Panc1 (cell line): ENCODE measurements around the gene ECT2L. TPM values are rescaled to one million over a fixed set of nuclear protein-coding genes. Genes with fewer than 3 reads are reported as not detected.

ENCODE experiments used
- ATAC-seq: fragments of 200-7000 bp; cut with Tn5 transposase; 2 replicates; pipeline ENCODE4 v1.9.1; 2020; ENCODE audit warnings: mild to moderate bottlenecking, moderate library complexity
- BruUV-seq: library from RNA; stranded (reverse); fragments of 400-500 nt; replicated peaks from 2 replicates; lab custom pipeline; 2021; lab: Mats Ljungman, UMichigan
- CTCF ChIA-PET: fragments of 300-600 bp; sonication (Branson Sonifier 250); formaldehyde crosslinking; loops from one replicate; lab custom pipeline; 2022; ENCODE audit warnings: antibody characterized with exemption; lab: Charles Lee
- POLR2A ChIA-PET: fragments of 300-600 bp; sonication (Branson Sonifier 250); formaldehyde crosslinking; loops from one replicate; lab custom pipeline; 2022; ENCODE audit warnings: antibody characterized with exemption; lab: Charles Lee
- DNase-seq: peaks from one replicate; pipeline ENCODE4 v3.0.0-alpha.2; 2010; ENCODE audit warnings: low read depth, low spot score
- H3K27ac ChIP-seq: 2 replicates; pipeline ENCODE4 v1.5.1; 2011; ENCODE audit warnings: mild to moderate bottlenecking, low read length, inconsistent platforms
- H3K27me3 ChIP-seq: fragments of 200-500 bp; sonication (Bioruptor generic); 2 replicates; pipeline ENCODE4 v1.6.0; 2014; ENCODE audit warnings: low read length, inconsistent platforms; ENCODE audit not compliant: control insufficient read depth, insufficient read depth
- H3K36me3 ChIP-seq: fragments of 200-500 bp; sonication (Bioruptor generic); 2 replicates; pipeline ENCODE4 v1.5.1; 2014; ENCODE audit warnings: inconsistent platforms, mild to moderate bottlenecking, low read length, moderate library complexity; ENCODE audit not compliant: control insufficient read depth, insufficient read depth
- H3K4me1 ChIP-seq: 2 replicates; pipeline ENCODE4 v1.5.1; 2011; ENCODE audit warnings: inconsistent platforms, mild to moderate bottlenecking, low read length, moderate library complexity; ENCODE audit not compliant: control insufficient read depth, insufficient read depth
- H3K4me3 ChIP-seq, 2 experiments: 2 replicates each; pipeline ENCODE4 v1.5.1; 2011 to 2012; ENCODE audit warnings: low read depth in 2 of 2, low read length in 2 of 2, mild to moderate bottlenecking in 2 of 2, inconsistent platforms in 1 of 2, moderate library complexity in 1 of 2
- H3K9me3 ChIP-seq: fragments of 200-500 bp; sonication (Bioruptor generic); 2 replicates; pipeline ENCODE4 v1.5.1; 2014; ENCODE audit warnings: low read depth, mild to moderate bottlenecking, inconsistent platforms, low read length, moderate library complexity; ENCODE audit not compliant: control insufficient read depth, insufficient read depth
- POLR2AphosphoS5 ChIP-seq: IDR thresholded peaks from 2 replicates; pipeline ENCODE4 v1.6.1; 2012; ENCODE audit warnings: mild to moderate bottlenecking, low read depth, low read length, moderate library complexity
- SIN3A ChIP-seq: IDR thresholded peaks from 2 replicates; pipeline ENCODE4 v1.6.1; 2012; ENCODE audit warnings: low read depth, mild to moderate bottlenecking, low read length, moderate library complexity, borderline replicate concordance; ENCODE audit not compliant: insufficient read depth
- TCF7L2 ChIP-seq: IDR thresholded peaks from 2 replicates; pipeline ENCODE4 v1.6.1; 2011; ENCODE audit warnings: mild to moderate bottlenecking, low read depth, low read length, inconsistent platforms
- in situ Hi-C: cut with HindIII; loops from 2 replicates; pipeline ENCODE4 v1.10.0; 2016; ENCODE audit warnings: low sequenced_read_pairs, low pct_unique_long_range_greater_than_20kb
- intact Hi-C: fragments of 100-400 bp; cut with micrococcal nuclease; formaldehyde crosslinking; loops from one replicate; pipeline ENCODE4 v1.10.0; 2022; ENCODE audit not compliant: unreplicated experiment
- total RNA-seq: library from RNA; stranded (reverse); gene quantifications from one replicate; pipeline ENCODE4 v1.2.1, GENCODE V29; 2021; ENCODE audit not compliant: unreplicated experiment
- TF ChIP-seq, protein P1 (sequence below), 2 experiments: IDR thresholded peaks; 2 replicates each; pipeline ENCODE4 v1.6.1; 2011 to 2012; ENCODE audit warnings: low read depth in 2 of 2, control low read depth in 1 of 2, low read length in 1 of 2, mild to moderate bottlenecking in 1 of 2, moderate library complexity in 1 of 2; ENCODE audit not compliant: insufficient read depth in 1 of 2
- TF ChIP-seq, protein P2 (sequence below): fragments of 450-650 bp; IDR thresholded peaks from 2 replicates; pipeline ENCODE4 v1.5.1; 2017; ENCODE audit warnings: mild to moderate bottlenecking

Gene ECT2L
- total RNA-seq, 1 experiment from 2014 or later, result not detected

- TF ChIP-seq, protein P1, sequence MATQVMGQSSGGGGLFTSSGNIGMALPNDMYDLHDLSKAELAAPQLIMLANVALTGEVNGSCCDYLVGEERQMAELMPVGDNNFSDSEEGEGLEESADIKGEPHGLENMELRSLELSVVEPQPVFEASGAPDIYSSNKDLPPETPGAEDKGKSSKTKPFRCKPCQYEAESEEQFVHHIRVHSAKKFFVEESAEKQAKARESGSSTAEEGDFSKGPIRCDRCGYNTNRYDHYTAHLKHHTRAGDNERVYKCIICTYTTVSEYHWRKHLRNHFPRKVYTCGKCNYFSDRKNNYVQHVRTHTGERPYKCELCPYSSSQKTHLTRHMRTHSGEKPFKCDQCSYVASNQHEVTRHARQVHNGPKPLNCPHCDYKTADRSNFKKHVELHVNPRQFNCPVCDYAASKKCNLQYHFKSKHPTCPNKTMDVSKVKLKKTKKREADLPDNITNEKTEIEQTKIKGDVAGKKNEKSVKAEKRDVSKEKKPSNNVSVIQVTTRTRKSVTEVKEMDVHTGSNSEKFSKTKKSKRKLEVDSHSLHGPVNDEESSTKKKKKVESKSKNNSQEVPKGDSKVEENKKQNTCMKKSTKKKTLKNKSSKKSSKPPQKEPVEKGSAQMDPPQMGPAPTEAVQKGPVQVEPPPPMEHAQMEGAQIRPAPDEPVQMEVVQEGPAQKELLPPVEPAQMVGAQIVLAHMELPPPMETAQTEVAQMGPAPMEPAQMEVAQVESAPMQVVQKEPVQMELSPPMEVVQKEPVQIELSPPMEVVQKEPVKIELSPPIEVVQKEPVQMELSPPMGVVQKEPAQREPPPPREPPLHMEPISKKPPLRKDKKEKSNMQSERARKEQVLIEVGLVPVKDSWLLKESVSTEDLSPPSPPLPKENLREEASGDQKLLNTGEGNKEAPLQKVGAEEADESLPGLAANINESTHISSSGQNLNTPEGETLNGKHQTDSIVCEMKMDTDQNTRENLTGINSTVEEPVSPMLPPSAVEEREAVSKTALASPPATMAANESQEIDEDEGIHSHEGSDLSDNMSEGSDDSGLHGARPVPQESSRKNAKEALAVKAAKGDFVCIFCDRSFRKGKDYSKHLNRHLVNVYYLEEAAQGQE (IDR thresholded peaks at IDR 0.05; ENCODE audit: insufficient read depth in 1 of 2, low read depth in 2 of 2, low read length in 1 of 2), result no peak
- no peak for TF ChIP-seq SIN3A
- TF ChIP-seq TCF7L2, result no peak
- TF ChIP-seq, protein P2, sequence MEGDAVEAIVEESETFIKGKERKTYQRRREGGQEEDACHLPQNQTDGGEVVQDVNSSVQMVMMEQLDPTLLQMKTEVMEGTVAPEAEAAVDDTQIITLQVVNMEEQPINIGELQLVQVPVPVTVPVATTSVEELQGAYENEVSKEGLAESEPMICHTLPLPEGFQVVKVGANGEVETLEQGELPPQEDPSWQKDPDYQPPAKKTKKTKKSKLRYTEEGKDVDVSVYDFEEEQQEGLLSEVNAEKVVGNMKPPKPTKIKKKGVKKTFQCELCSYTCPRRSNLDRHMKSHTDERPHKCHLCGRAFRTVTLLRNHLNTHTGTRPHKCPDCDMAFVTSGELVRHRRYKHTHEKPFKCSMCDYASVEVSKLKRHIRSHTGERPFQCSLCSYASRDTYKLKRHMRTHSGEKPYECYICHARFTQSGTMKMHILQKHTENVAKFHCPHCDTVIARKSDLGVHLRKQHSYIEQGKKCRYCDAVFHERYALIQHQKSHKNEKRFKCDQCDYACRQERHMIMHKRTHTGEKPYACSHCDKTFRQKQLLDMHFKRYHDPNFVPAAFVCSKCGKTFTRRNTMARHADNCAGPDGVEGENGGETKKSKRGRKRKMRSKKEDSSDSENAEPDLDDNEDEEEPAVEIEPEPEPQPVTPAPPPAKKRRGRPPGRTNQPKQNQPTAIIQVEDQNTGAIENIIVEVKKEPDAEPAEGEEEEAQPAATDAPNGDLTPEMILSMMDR, result no peak
- TF ChIP-seq POLR2AphosphoS5, result no peak
- in situ Hi-C loops, result no loop called here
- Histone ChIP-seq H3K36me3 (no peaks in the 10 kb centered on the region), H3K4me3 (no peak overlapping the region), H3K9me3 (no peaks in the 10 kb centered on the region), H3K27me3 (no peaks in the 10 kb centered on the region; the same call in 1 of the 2 replicates), H3K27ac (no peak overlapping the region), H3K4me1 (no peaks in the 10 kb centered on the region)
- intact Hi-C loops, result no loop called here
- BruUV-seq, result no TSS peak
- no peak for DNase-seq
- ATAC-seq, result no peak
- ChIA-PET POLR2A (no interaction called here), CTCF (no interaction called here)
Measured at GRCh38 chr6:138814179-138814834, 18.4 kb downstream of the ECT2L start.

- ChIA-PET CTCF (interaction anchor here (1.6 to 1.9 kb wide), 2 partner anchors 174 to 549 kb away, joined by 5 to 8 read pairs; no protein-coding TSS in a partner anchor), POLR2A (no interaction called here)
- Histone ChIP-seq H3K9me3 (no peaks in the 10 kb centered on the region), H3K4me3 (no peak overlapping the region), H3K27me3 (no peaks in the 10 kb centered on the region; the same call in 1 of the 2 replicates), H3K36me3 (no peaks in the 10 kb centered on the region), H3K27ac (no peak overlapping the region), H3K4me1 (no peaks in the 10 kb centered on the region)
- DNase-seq, result no peak
- TF ChIP-seq, protein P2, result no peak
- TF ChIP-seq TCF7L2 (no peak), SIN3A (no peak), POLR2AphosphoS5 (no peak)
- TF ChIP-seq, protein P1 (IDR thresholded peaks at IDR 0.05; ENCODE audit: insufficient read depth in 1 of 2, low read depth in 2 of 2, low read length in 1 of 2), result no peak
- intact Hi-C loops (no loop called here), in situ Hi-C loops (no loop called here)
- no TSS peak for BruUV-seq
- ATAC-seq, result no peak
Measured at GRCh38 chr6:138815221-138815620, 19.3 kb downstream of the ECT2L start.
